ENCODE data around the gene MYL5. TPM values are rescaled to one million over a fixed set of nuclear protein-coding genes. Genes with fewer than 3 reads are reported as not detected.

Gene MYL5
- total RNA-seq, 1 donor from 2014 or later, result 24.6 TPM

GRCh38 chr4:630656-631055 is 43.7 kb upstream of the MYL5 start:
- Mint-ChIP-seq H3K36me3 (ENCODE audit: low read depth) (no peaks in the 10 kb centered on the region), H3K9me3 (peaks cover 7% of the 10 kb centered on the region), H3K27me3 (no peaks in the 10 kb centered on the region), H3K4me3 (no peak overlapping the region), H3K27ac (no peak overlapping the region), H3K4me1 (no peaks in the 10 kb centered on the region)
- TF ChIP-seq, protein P1, sequence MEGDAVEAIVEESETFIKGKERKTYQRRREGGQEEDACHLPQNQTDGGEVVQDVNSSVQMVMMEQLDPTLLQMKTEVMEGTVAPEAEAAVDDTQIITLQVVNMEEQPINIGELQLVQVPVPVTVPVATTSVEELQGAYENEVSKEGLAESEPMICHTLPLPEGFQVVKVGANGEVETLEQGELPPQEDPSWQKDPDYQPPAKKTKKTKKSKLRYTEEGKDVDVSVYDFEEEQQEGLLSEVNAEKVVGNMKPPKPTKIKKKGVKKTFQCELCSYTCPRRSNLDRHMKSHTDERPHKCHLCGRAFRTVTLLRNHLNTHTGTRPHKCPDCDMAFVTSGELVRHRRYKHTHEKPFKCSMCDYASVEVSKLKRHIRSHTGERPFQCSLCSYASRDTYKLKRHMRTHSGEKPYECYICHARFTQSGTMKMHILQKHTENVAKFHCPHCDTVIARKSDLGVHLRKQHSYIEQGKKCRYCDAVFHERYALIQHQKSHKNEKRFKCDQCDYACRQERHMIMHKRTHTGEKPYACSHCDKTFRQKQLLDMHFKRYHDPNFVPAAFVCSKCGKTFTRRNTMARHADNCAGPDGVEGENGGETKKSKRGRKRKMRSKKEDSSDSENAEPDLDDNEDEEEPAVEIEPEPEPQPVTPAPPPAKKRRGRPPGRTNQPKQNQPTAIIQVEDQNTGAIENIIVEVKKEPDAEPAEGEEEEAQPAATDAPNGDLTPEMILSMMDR (IDR thresholded peaks at IDR 0.05), result no peak
- intact Hi-C loops (cut with micrococcal nuclease), result no loop called here
- CTCF ChIA-PET, result no interaction called here
- no peak for ATAC-seq (ENCODE audit: low read depth)
- DNase-seq, result no peak
- POLR2A ChIA-PET, result no interaction called here

DNA sequence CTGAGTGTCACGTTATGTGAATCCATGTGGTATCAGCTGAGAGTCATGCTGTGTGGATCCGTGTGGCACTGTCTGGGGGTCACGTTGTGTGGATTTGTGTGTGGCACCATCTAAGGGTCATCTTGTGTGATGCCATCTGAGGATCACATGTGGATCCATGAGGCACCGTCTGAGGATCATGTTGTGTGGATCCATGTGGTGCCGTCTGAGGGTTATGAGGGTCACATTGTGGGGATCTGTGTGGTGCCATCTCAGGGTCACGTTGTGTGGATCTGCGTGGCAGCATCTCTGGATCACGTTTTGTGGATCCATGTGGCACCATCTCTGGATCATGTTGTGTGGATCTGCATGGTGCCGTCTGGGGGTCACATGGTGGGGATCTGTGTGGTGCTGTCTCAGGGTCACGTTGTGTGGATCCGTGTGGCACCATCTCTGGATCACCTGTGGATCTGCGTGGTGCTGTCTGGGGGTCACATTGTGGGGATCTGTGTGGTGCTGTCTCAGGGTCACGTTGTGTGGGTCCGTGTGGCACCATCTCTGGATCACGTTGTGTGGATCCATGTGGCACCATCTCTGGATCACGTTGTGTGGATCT is 42.0 kb upstream of the MYL5 start:
- ATAC-seq (ENCODE audit: low read depth), result no peak
- no peak overlapping the region for H3K27ac Mint-ChIP-seq
- H3K9me3 Mint-ChIP-seq, result peaks cover 7% of the 10 kb centered on the region
- H3K4me1 Mint-ChIP-seq, result no peaks in the 10 kb centered on the region
- H3K36me3 Mint-ChIP-seq (ENCODE audit: low read depth), result no peaks in the 10 kb centered on the region
- POLR2A ChIA-PET, result no interaction called here
- CTCF ChIA-PET, result no interaction called here
- TF ChIP-seq, protein P1 (IDR thresholded peaks at IDR 0.05), result no peak
- intact Hi-C loops (cut with micrococcal nuclease), result no loop called here
- no peak overlapping the region for H3K4me3 Mint-ChIP-seq
- no peak for DNase-seq
- H3K27me3 Mint-ChIP-seq, result no peaks in the 10 kb centered on the region

DNA sequence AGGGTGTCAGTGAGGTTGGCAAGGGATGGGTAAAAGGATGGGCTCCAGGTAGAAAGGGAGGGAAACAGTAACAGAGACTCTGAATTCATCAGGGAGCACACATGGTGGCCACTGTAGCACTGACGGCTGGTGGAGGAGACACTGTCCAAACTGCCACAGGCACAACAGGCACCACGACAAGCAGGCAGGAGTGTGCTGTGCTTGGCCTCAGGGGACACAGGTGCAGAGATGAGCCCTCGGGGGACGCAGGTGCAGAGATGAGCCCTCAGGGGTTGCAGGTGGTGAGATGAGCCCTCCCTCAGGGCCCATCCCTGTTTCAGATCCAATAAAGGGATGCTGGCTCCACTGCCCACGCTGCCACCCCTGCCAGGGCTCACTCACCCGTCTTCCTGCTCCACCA is 41.4 kb upstream of the MYL5 start:
- H3K27me3 Mint-ChIP-seq, result no peaks in the 10 kb centered on the region
- TF ChIP-seq, protein P1 (IDR thresholded peaks at IDR 0.05), result no peak
- CTCF ChIA-PET, result no interaction called here
- no peak overlapping the region for H3K27ac Mint-ChIP-seq
- H3K4me1 Mint-ChIP-seq, result no peaks in the 10 kb centered on the region
- no peak for ATAC-seq (ENCODE audit: low read depth)
- peaks cover 7% of the 10 kb centered on the region for H3K9me3 Mint-ChIP-seq
- H3K4me3 Mint-ChIP-seq, result no peak overlapping the region
- H3K36me3 Mint-ChIP-seq (ENCODE audit: low read depth), result no peaks in the 10 kb centered on the region
- DNase-seq, result no peak
- intact Hi-C loops (cut with micrococcal nuclease), result no loop called here
- POLR2A ChIA-PET, result no interaction called here

- ChIA-PET CTCF (no interaction called here), POLR2A (no interaction called here)
- ATAC-seq (ENCODE audit: low read depth), result no peak
- Mint-ChIP-seq H3K27me3 (no peaks in the 10 kb centered on the region), H3K9me3 (peaks cover 7% of the 10 kb centered on the region), H3K4me3 (no peak overlapping the region), H3K4me1 (no peaks in the 10 kb centered on the region), H3K27ac (no peak overlapping the region), H3K36me3 (ENCODE audit: low read depth) (no peaks in the 10 kb centered on the region)
- TF ChIP-seq, protein P1 (IDR thresholded peaks at IDR 0.05), result no peak
- no peak for DNase-seq
- intact Hi-C loops (cut with micrococcal nuclease), result no loop called here
Observed at GRCh38 chr4:633406-633805, 40.9 kb upstream of the MYL5 start.

DNA sequence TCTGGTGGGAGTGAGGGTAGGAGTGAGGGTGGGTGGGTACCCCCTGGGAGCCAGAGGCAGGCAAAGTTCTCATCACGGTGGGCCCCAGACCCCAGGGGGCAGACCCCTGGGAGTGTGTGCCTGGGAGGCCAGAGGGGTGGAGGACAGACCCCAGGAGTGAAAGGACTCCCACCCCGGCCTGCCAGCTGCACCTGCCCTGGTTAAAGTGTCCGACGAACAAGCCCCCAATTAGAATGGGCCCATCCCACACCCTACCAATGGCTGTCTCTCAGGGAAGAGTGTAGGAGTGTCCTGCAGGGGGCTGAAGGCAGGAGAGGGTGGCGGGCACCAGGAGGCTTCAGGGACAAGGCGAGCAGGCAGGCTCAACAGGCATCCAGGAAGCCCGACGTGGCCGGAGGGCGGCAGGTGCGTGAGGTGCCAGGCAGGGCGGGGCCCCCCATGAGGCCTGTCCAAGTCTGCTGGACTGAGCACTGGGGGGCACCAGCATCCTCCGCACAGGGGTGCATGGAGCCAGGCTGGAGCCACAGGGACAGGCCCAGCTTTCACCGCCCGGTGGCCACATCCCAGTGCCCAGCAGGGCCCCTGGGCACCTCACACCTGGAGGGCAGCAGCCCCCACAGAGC is 40.3 kb upstream of the MYL5 start:
- ChIA-PET CTCF (no interaction called here), POLR2A (no interaction called here)
- no peak overlapping the region for H3K4me3 Mint-ChIP-seq
- H3K27me3 Mint-ChIP-seq, result no peaks in the 10 kb centered on the region
- no peak overlapping the region for H3K27ac Mint-ChIP-seq
- ATAC-seq (ENCODE audit: low read depth) (no peak), DNase-seq (no peak)
- no peaks in the 10 kb centered on the region for H3K36me3 Mint-ChIP-seq (ENCODE audit: low read depth)
- intact Hi-C loops (cut with micrococcal nuclease), result no loop called here
- TF ChIP-seq, protein P1 (IDR thresholded peaks at IDR 0.05), result no peak
- no peaks in the 10 kb centered on the region for H3K4me1 Mint-ChIP-seq
- H3K9me3 Mint-ChIP-seq, result peaks cover 7% of the 10 kb centered on the region

Measured in activated B cell treated with CpG ODN at 0.5 μM for 24 hours (primary cell).